Heart right ventricle (tissue), 16 donors: ENCODE measurements around the gene TCF12. TPM values are rescaled to one million over a fixed set of nuclear protein-coding genes. Genes with fewer than 3 reads are reported as not detected.

Experiments used
- ATAC-seq, 8 donors: fragments of 200-7000 bp; cut with Tn5 transposase; one replicate each; pipeline ENCODE4 v1.9.1; 2020; ENCODE audit warnings: mild to moderate bottlenecking in 8 of 8, moderate library complexity in 8 of 8, moderate number of reproducible peaks in 1 of 8
- DNase-seq, 2 donors: peaks; one replicate each; pipeline ENCODE4 v3.0.0-alpha.2; 2020
- H3K27ac ChIP-seq, 10 donors: fragments of 200-600 bp; sonication (generic) in 2 of 10; one replicate each; pipeline versions ENCODE4 v1.5.0 to v1.8.0; 2020 to 2022; ENCODE audit warnings: mild to moderate bottlenecking in 3 of 10
- H3K27me3 ChIP-seq, 7 donors: fragments of 200-600 bp; one replicate each; pipeline ENCODE4 v1.8.0; 2021 to 2022; ENCODE audit warnings: mild to moderate bottlenecking in 2 of 7
- H3K36me3 ChIP-seq, 9 donors: fragments of 200-600 bp; sonication (generic) in 1 of 9; one replicate each; pipeline versions ENCODE4 v1.5.0 to v1.8.0; 2020 to 2022; ENCODE audit warnings: mild to moderate bottlenecking in 2 of 9
- H3K4me1 ChIP-seq, 9 donors: fragments of 200-600 bp; sonication (generic) in 1 of 9; one replicate each; pipeline versions ENCODE4 v1.5.0 to v1.8.0; 2020 to 2022; ENCODE audit warnings: mild to moderate bottlenecking in 4 of 9
- H3K4me3 ChIP-seq, 10 donors: fragments of 200-600 bp; sonication (generic) in 2 of 10; one replicate each; pipeline versions ENCODE4 v1.5.0 to v1.8.0; 2020 to 2022; ENCODE audit warnings: mild to moderate bottlenecking in 7 of 10, moderate library complexity in 2 of 10
- H3K9me3 ChIP-seq, 11 donors: fragments of 200-600 bp in 10 of 11; sonication (generic) in 2 of 11; one replicate each; pipeline versions ENCODE4 v1.5.0 to v1.8.0; 2013 to 2022; ENCODE audit warnings: mild to moderate bottlenecking in 2 of 11, control low read depth in 1 of 11, moderate library complexity in 1 of 11
- WGBS, 2 donors: extraction: QIAGEN DNeasy Blood & Tissue Kit; methylation state at CpG; one replicate each; pipeline ENCODE4 v1.1.7; 2013; ENCODE audit warnings: inconsistent platforms in 1 of 2; 5-methylcytosine and 5-hydroxymethylcytosine counted together
- intact Hi-C, 10 donors: fragments of 100-400 bp; cut with DNase I; formaldehyde crosslinking; loops; one replicate each; pipeline versions ENCODE4 v1.11.1 to v1.14.2; 2022
- polyA plus RNA-seq, 2 donors: library from polyadenylated mRNA; stranded (reverse); fragments of 200-250 nt; gene quantifications; one replicate each; pipeline ENCODE4 v1.2.3, GENCODE V29; 2013
- total RNA-seq, 10 donors: library from RNA; stranded (reverse); fragmentation: NEBNext Ultra II Directional in 3 of 10; extraction: Animal tissue kit (Norgen Biotek cat#: 25700) in 3 of 10; gene quantifications; one replicate each; pipeline versions ENCODE4 v1.2.1 to v1.2.4, GENCODE V29; 2021 to 2023
- TF ChIP-seq, protein P1 (sequence below), 9 donors: fragments of 200-600 bp; sonication (generic) in 2 of 9; IDR thresholded peaks; one replicate each; pipeline versions ENCODE4 v1.5.0 to v1.8.0; 2021 to 2022; ENCODE audit warnings: antibody characterized with exemption in 9 of 9, mild to moderate bottlenecking in 5 of 9, moderate library complexity in 1 of 9
- donor health status: Arrhythmogenic right ventricular cardiomyopathy.
- donor health status: ischemic (EF 13 %, LVEDD 7.1; RV severe dilation, severe dysfunction).
- donor health status: healthy with polysubstance abuse.
- donor health status: DM: no; HTN: yes; CAD: no.
- donor health status: DM: no; HTN: no; CAD: no.
- donor health status: ischemic (EF 25% LVEDD 6.9; RV normal size, moderate dysfunction).
- donor health status: ischemic (EF 25% LVEDD 5.7; RV mildly dilated, moderate dysfunction).
- donor health status: healthy.
- donor health status: DM: yes; HTN: yes; CAD: no.
- donor health status: Ischemic cardiomyopathy.
- donor health status: ischemic (EF 35%, LVEDD 5.7; RV mildly dilated, moderate dysfunction).
- donor health status: nonischemic (EF 11% LVEDD 7.7; RV severe dilation, severe dysfunction).
- donor health status: DM: yes; HTN: yes; CAD: no.
- donor health status: PGD.
- donor health status: ischemic (EF 29% LVEDD 5.4; RV normal size, mild dysfunction).
- donor health status: nonischemic (EF 23%, LVEDD 6.1; RV moderate dilation, normal function).

The TCF12 gene
- total and polyA plus RNA-seq, 12 donors: 8.7 to 55.7 (median 38.4) TPM

GRCh38 chr15:57035664-57036063, 117.2 kb downstream of the TCF12 start:
- no peaks in the 10 kb centered on the region for H3K36me3 ChIP-seq
- DNase-seq (no peak), ATAC-seq (no peak)
- H3K4me1 ChIP-seq: peaks cover 2 to 59% (median 41%) of the 10 kb centered on the region in 9 donors
- H3K4me3 ChIP-seq: no peak overlapping the region
- no peaks in the 10 kb centered on the region for H3K9me3 ChIP-seq
- 72 to 73% methylated on average over 5 of the region's 5 CpGs for WGBS, 2 donors
- no peaks in the 10 kb centered on the region for H3K27me3 ChIP-seq
- TF ChIP-seq, protein P1, sequence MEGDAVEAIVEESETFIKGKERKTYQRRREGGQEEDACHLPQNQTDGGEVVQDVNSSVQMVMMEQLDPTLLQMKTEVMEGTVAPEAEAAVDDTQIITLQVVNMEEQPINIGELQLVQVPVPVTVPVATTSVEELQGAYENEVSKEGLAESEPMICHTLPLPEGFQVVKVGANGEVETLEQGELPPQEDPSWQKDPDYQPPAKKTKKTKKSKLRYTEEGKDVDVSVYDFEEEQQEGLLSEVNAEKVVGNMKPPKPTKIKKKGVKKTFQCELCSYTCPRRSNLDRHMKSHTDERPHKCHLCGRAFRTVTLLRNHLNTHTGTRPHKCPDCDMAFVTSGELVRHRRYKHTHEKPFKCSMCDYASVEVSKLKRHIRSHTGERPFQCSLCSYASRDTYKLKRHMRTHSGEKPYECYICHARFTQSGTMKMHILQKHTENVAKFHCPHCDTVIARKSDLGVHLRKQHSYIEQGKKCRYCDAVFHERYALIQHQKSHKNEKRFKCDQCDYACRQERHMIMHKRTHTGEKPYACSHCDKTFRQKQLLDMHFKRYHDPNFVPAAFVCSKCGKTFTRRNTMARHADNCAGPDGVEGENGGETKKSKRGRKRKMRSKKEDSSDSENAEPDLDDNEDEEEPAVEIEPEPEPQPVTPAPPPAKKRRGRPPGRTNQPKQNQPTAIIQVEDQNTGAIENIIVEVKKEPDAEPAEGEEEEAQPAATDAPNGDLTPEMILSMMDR (IDR thresholded peaks at IDR 0.05): no peak
- intact Hi-C loops: no loop called here
- no peak overlapping the region for H3K27ac ChIP-seq

- WGBS, 2 donors: 31 to 32% methylated on average over 1 of the region's 1 CpG
- no peak overlapping the region for H3K4me3 ChIP-seq
- no peaks in the 10 kb centered on the region for H3K27me3 ChIP-seq
- DNase-seq: no peak
- TF ChIP-seq, protein P1 (IDR thresholded peaks at IDR 0.05): no peak
- no peaks in the 10 kb centered on the region for H3K9me3 ChIP-seq
- H3K36me3 ChIP-seq: no peaks in the 10 kb centered on the region
- ATAC-seq: no peak
- H3K27ac ChIP-seq: no peak overlapping the region
- intact Hi-C loops: no loop called here
- H3K4me1 ChIP-seq: peaks cover 2 to 59% (median 40%) of the 10 kb centered on the region in 9 donors
Measured at GRCh38 chr15:57036352-57036751, 117.9 kb downstream of the TCF12 start.

DNA sequence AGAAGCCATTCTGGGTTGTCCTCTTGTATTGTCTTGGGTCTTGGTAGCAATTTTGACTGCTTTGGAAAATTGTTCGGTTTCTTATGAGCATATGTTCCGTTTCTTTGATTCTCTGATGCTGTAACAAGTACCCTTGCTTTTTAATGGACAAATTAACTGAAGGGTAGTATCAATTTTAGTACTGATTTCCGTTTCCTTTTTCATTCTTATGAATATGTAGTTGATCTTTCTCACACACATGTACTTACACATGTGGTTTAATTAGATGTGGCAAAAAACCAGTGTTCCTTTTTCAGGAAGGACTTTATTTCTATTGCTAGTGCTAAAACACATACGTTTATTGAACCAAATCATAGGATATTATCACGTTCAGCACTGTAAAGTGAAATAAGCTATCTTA, 119.1 kb downstream of the TCF12 start:
- H3K9me3 ChIP-seq: no peaks in the 10 kb centered on the region
- no peaks in the 10 kb centered on the region for H3K27me3 ChIP-seq
- H3K4me1 ChIP-seq: peaks cover 0 to 51% (median 35%) of the 10 kb centered on the region in 9 donors
- intact Hi-C loops: no loop called here
- TF ChIP-seq, protein P1 (IDR thresholded peaks at IDR 0.05): no peak
- no peak for DNase-seq
- no peak for ATAC-seq
- no peak overlapping the region for H3K4me3 ChIP-seq
- H3K36me3 ChIP-seq: no peaks in the 10 kb centered on the region
- 95 to 96% methylated on average over 5 of the region's 5 CpGs for WGBS, 2 donors
- no peak overlapping the region for H3K27ac ChIP-seq

DNA sequence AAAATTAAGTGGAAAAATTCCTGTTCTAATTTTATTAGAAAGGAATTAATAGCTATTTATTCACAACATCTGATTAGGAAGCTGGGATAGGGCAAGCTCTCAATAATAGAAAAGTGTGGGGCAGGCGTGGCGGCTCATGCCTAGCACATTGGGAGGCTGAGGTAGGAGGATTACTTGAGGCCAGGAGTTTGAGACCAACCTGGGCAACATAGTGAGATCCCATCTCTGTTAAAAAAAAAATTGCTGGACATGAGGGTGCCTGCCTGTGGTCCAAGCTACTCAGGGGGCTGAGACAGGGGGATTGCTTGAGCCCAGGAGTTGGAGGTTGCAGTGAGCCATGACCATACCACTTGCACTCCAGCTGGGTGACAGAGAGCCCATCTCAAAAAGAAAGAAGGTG, 119.6 kb downstream of the TCF12 start:
- Histone ChIP-seq H3K4me3 (no peak overlapping the region), H3K27me3 (no peaks in the 10 kb centered on the region), H3K36me3 (no peaks in the 10 kb centered on the region), H3K27ac (no peak overlapping the region), H3K4me1 (peaks cover 0 to 51% (median 35%) of the 10 kb centered on the region in 9 donors), H3K9me3 (no peaks in the 10 kb centered on the region)
- DNase-seq (no peak), ATAC-seq (no peak)
- TF ChIP-seq, protein P1 (IDR thresholded peaks at IDR 0.05): no peak
- 98 to 99% methylated on average over 2 of the region's 2 CpGs for WGBS, 2 donors
- intact Hi-C loops: no loop called here
